GM12865 (cell line): ENCODE measurements around the gene NT5C.
A peak's percentile ranks its signal among the peaks of the same experiment; 100 is the strongest.

Experiments
- DNase-seq: peaks from one replicate; pipeline ENCODE4 v3.0.0; 2010; ENCODE audit warnings: low read depth
- H3K4me3 ChIP-seq: 2 replicates; pipeline ENCODE4 v1.5.1; 2011; ENCODE audit warnings: mild to moderate bottlenecking, low read depth, low read length, control low read depth
- CTCF ChIP-seq: IDR thresholded peaks from 2 replicates; pipeline ENCODE4 v1.5.1; 2011; ENCODE audit warnings: low read length, control low read depth, low read depth, inconsistent platforms; ENCODE audit not compliant: insufficient read depth; ENCODE audit errors: missing control alignments

NT5C gene

GRCh38 chr17:75124819-75125162 lies 6.8 kb downstream of the NT5C start:
- H3K4me3 ChIP-seq, result no peak overlapping the region
- no peak for DNase-seq
- no peak for TF ChIP-seq CTCF

GRCh38 chr17:75124041-75124818 lies 7.3 kb downstream of the NT5C start:
- DNase-seq, result no peak
- no peak for TF ChIP-seq CTCF
- H3K4me3 ChIP-seq, result no peak overlapping the region

GRCh38 chr17:75118307-75118706 lies 13.2 kb downstream of the NT5C start:
- no peak for DNase-seq
- TF ChIP-seq CTCF, result no peak
- H3K4me3 ChIP-seq, result no peak overlapping the region

- TF ChIP-seq CTCF, result no peak
- no peak overlapping the region for H3K4me3 ChIP-seq
Observed at GRCh38 chr17:75116737-75117136, 14.8 kb downstream of the NT5C start.

GRCh38 chr17:75115555-75115954 lies 16.0 kb downstream of the NT5C start:
- no peak overlapping the region for H3K4me3 ChIP-seq
- TF ChIP-seq CTCF, result no peak
- DNase-seq, result no peak

More at GRCh38 chr17:75116737-75117136, 14.8 kb downstream of the NT5C start:
- no peak for DNase-seq

GRCh38 chr17:75114552-75115314 lies 16.8 kb downstream of the NT5C start:
- peak overlapping the region; percentile 65 for H3K4me3 ChIP-seq
- TF ChIP-seq CTCF, result no peak
- DNase-seq, result peak; percentile 55
